ENCODE data around the gene DCAF11. TPM values are rescaled to one million over a fixed set of nuclear protein-coding genes. Genes with fewer than 3 reads are reported as not detected.

Gene DCAF11
- polyA plus RNA-seq, 3 donors = 45.6 to 56.6 (median 48.8) TPM

GRCh38 chr14:24075485-24076301 is 38.9 kb upstream of the DCAF11 start:
- Histone ChIP-seq H3K9ac (ENCODE audit: insufficient read depth, low read length, poor library complexity, severe bottlenecking) (no peak overlapping the region), H3K4me2 (replicated peaks; ENCODE audit: extremely low read depth, low read length, poor library complexity, severe bottlenecking) (no peak overlapping the region)
- H3K27ac Mint-ChIP-seq = no peak overlapping the region

GRCh38 chr14:24076302-24076601 is 38.3 kb upstream of the DCAF11 start:
- Mint-ChIP-seq H3K4me1 (peaks cover 20% of the 10 kb centered on the region), H3K4me3 (no peak overlapping the region), H3K9me3 (peaks cover 0 to 7% (median 2%) of the 10 kb centered on the region in 7 donors), H3K36me3 (peaks cover 0 to 5% of the 10 kb centered on the region in 2 donors), H3K27ac (no peak overlapping the region), H3K27me3 (ENCODE audit: low read depth in 3 of 3) (peaks cover 25 to 31% (median 29%) of the 10 kb centered on the region in 3 donors)
- H3K79me2 ChIP-seq (ENCODE audit: insufficient read depth, low read length) = no peaks in the 10 kb centered on the region
- H2AFZ ChIP-seq (ENCODE audit: insufficient read depth, low read depth, low read length, poor library complexity, severe bottlenecking) = no peak overlapping the region
- H3K9ac ChIP-seq (ENCODE audit: insufficient read depth, low read length, poor library complexity, severe bottlenecking) = no peak overlapping the region
- 92% methylated on average over 6 of the region's 10 CpGs for WGBS (ENCODE audit: insufficient coverage)
- no peaks in the 10 kb centered on the region for H3K36me3 ChIP-seq (replicated peaks in 1 of 2; ENCODE audit: control insufficient read depth in 1 of 2, insufficient read depth in 2 of 2, low read length in 2 of 2)
- no peak overlapping the region for H3K4me3 ChIP-seq (replicated peaks in 1 of 3; ENCODE audit: low read depth in 2 of 3, low read length in 3 of 3)
- H3K27ac ChIP-seq (ENCODE audit: low read depth in 1 of 2, low read length in 2 of 2) = no peak overlapping the region
- H3K9me3 ChIP-seq (replicated peaks in 1 of 2; ENCODE audit: control insufficient read depth in 1 of 2, insufficient read depth in 1 of 2, low read length in 2 of 2) = no peaks in the 10 kb centered on the region
- no peaks in the 10 kb centered on the region for H4K20me1 ChIP-seq (ENCODE audit: insufficient read depth, low read length)
- H3K27me3 ChIP-seq (ENCODE audit: control insufficient read depth in 2 of 2, insufficient read depth in 2 of 2, low read length in 2 of 2) = peaks cover 9 to 18% of the 10 kb centered on the region in 2 donors
- intact Hi-C loops (cut with micrococcal nuclease) = no loop called here
- no peak for TF ChIP-seq CTCF (IDR thresholded peaks at IDR 0.05)
- H3K4me2 ChIP-seq (replicated peaks; ENCODE audit: extremely low read depth, low read length, poor library complexity, severe bottlenecking) = no peak overlapping the region
- no peak for DNase-seq
- H3K4me1 ChIP-seq (ENCODE audit: control insufficient read depth in 1 of 2, insufficient read depth in 2 of 2, low read length in 2 of 2) = peaks cover 6 to 12% of the 10 kb centered on the region in 2 donors

More at GRCh38 chr14:24075485-24076301, 38.9 kb upstream of the DCAF11 start:
- Histone ChIP-seq H3K36me3 (replicated peaks in 1 of 2; ENCODE audit: control insufficient read depth in 1 of 2, insufficient read depth in 2 of 2, low read length in 2 of 2) (no peaks in the 10 kb centered on the region), H3K79me2 (ENCODE audit: insufficient read depth, low read length) (no peaks in the 10 kb centered on the region), H3K27ac (ENCODE audit: low read depth in 1 of 2, low read length in 2 of 2) (no peak overlapping the region), H3K4me1 (ENCODE audit: control insufficient read depth in 1 of 2, insufficient read depth in 2 of 2, low read length in 2 of 2) (peaks cover 2 to 7% of the 10 kb centered on the region in 2 donors), H3K4me3 (replicated peaks in 1 of 3; ENCODE audit: low read depth in 2 of 3, low read length in 3 of 3) (no peak overlapping the region), H2AFZ (ENCODE audit: insufficient read depth, low read depth, low read length, poor library complexity, severe bottlenecking) (no peak overlapping the region), H3K27me3 (ENCODE audit: control insufficient read depth in 2 of 2, insufficient read depth in 2 of 2, low read length in 2 of 2) (peaks cover 8 to 14% of the 10 kb centered on the region in 2 donors), H4K20me1 (ENCODE audit: insufficient read depth, low read length) (no peaks in the 10 kb centered on the region), H3K9me3 (replicated peaks in 1 of 2; ENCODE audit: control insufficient read depth in 1 of 2, insufficient read depth in 1 of 2, low read length in 2 of 2) (no peaks in the 10 kb centered on the region)
- whole genome bisulfite sequencing (ENCODE audit: insufficient coverage) = 67% methylated on average over 6 of the region's 11 CpGs
- H3K4me1 Mint-ChIP-seq = peaks cover 19% of the 10 kb centered on the region
- H3K9me3 Mint-ChIP-seq = peaks cover 0 to 4% (median 1%) of the 10 kb centered on the region in 7 donors
- peaks cover 21 to 26% (median 25%) of the 10 kb centered on the region in 3 donors for H3K27me3 Mint-ChIP-seq (ENCODE audit: low read depth in 3 of 3)
- peaks cover 0 to 5% of the 10 kb centered on the region in 2 donors for H3K36me3 Mint-ChIP-seq
- no peak overlapping the region for H3K4me3 Mint-ChIP-seq
- intact Hi-C loops (cut with micrococcal nuclease) = no loop called here
- TF ChIP-seq CTCF (IDR thresholded peaks at IDR 0.05) = no peak
- DNase-seq = no peak
